HL-60 (cell line): ENCODE measurements around the gene CLINT1.

Source experiments
- DNase-seq, 2 experiments: peaks; one replicate each; pipeline ENCODE4 v3.0.0-alpha.2; 2010 to 2020; ENCODE audit warnings: low read depth in 1 of 2, low spot score in 1 of 2
- H3K27ac ChIP-seq: fragments of 250-450 bp; sonication (Bioruptor Pico); replicated peaks from 2 replicates; pipeline ENCODE4 v1.5.1; 2020; ENCODE audit warnings: mild to moderate bottlenecking, moderate library complexity
- H3K27me3 ChIP-seq: fragments of 250-450 bp; sonication (Bioruptor Pico); 2 replicates; pipeline ENCODE4 v1.5.1; 2021; ENCODE audit warnings: mild to moderate bottlenecking, moderate library complexity; ENCODE audit not compliant: insufficient read depth, poor library complexity, severe bottlenecking
- H3K4me3 ChIP-seq: replicated peaks from 2 replicates; pipeline ENCODE4 v1.5.1; 2011; ENCODE audit warnings: mild to moderate bottlenecking, control low read depth, low read length; ENCODE audit not compliant: insufficient read depth
- CTCF ChIP-seq: IDR thresholded peaks from one replicate; pipeline ENCODE4 v1.5.1; 2011; ENCODE audit warnings: low read length, control low read depth, inconsistent platforms; ENCODE audit not compliant: insufficient read depth
- GABPA ChIP-seq: IDR thresholded peaks from 2 replicates; pipeline ENCODE4 v1.6.1; 2012; ENCODE audit warnings: low read depth
- POLR2AphosphoS5 ChIP-seq: IDR thresholded peaks from 2 replicates; pipeline ENCODE4 v1.6.1; 2012; ENCODE audit warnings: low read depth
- REST ChIP-seq: IDR thresholded peaks from 2 replicates; pipeline ENCODE4 v1.6.1; 2012; ENCODE audit warnings: low read depth; ENCODE audit not compliant: insufficient replicate concordance
- SPI1 ChIP-seq: IDR thresholded peaks from 2 replicates; pipeline ENCODE4 v1.6.1; 2012; ENCODE audit warnings: low read depth, mild to moderate bottlenecking, borderline replicate concordance

The CLINT1 gene

GRCh38 chr5:157772127-157772526 lies 86.8 kb downstream of the CLINT1 start:
- DNase-seq = no peak

GRCh38 chr5:157770665-157771064 lies 88.3 kb downstream of the CLINT1 start:
- TF ChIP-seq POLR2AphosphoS5 (no peak), CTCF (no peak), REST (no peak), GABPA (no peak), SPI1 (no peak)
- Histone ChIP-seq H3K27ac (no peak overlapping the region), H3K4me3 (no peak overlapping the region), H3K27me3 (no peaks in the 10 kb centered on the region)
- no peak for DNase-seq

More at GRCh38 chr5:157772127-157772526, 86.8 kb downstream of the CLINT1 start:
- Histone ChIP-seq H3K27ac (no peak overlapping the region), H3K27me3 (no peaks in the 10 kb centered on the region), H3K4me3 (no peak overlapping the region)
- TF ChIP-seq REST (no peak), POLR2AphosphoS5 (no peak), SPI1 (no peak), GABPA (no peak), CTCF (no peak)

- TF ChIP-seq REST (no peak), CTCF (no peak), GABPA (no peak), SPI1 (no peak), POLR2AphosphoS5 (no peak)
- H3K27me3 ChIP-seq = no peaks in the 10 kb centered on the region
- H3K4me3 ChIP-seq = no peak overlapping the region
- DNase-seq = no peak
- no peak overlapping the region for H3K27ac ChIP-seq
These were observed 91.3 kb downstream of the CLINT1 start for GRCh38 chr5:157767689-157768088.
